Chondrocyte (in vitro differentiated cells): ENCODE data around the gene RASSF10. TPM values are rescaled to one million over a fixed set of nuclear protein-coding genes. Genes with fewer than 3 reads are reported as not detected.

Experiments
- DNase-seq: peaks from one replicate; pipeline ENCODE4 v3.0.0; 2021; ENCODE audit warnings: mixed read lengths, low spot score
- H3K27ac Mint-ChIP-seq: one replicate; pipeline ENCODE4 v1.8.0; 2021; ENCODE audit warnings: mild to moderate bottlenecking, moderate library complexity, mixed read lengths; ENCODE audit not compliant: unreplicated experiment
- H3K27me3 Mint-ChIP-seq: 2 replicates; pipeline ENCODE4 v1.8.0; 2021; ENCODE audit warnings: low read depth, mixed read lengths
- H3K36me3 Mint-ChIP-seq: 2 replicates; pipeline ENCODE4 v1.8.0; 2021; ENCODE audit warnings: low read depth, mixed read lengths
- H3K4me1 Mint-ChIP-seq: 2 replicates; pipeline ENCODE4 v1.8.0; 2021; ENCODE audit warnings: low read depth, mild to moderate bottlenecking, mixed read lengths
- H3K4me3 Mint-ChIP-seq: one replicate; pipeline ENCODE4 v1.8.0; 2021; ENCODE audit warnings: mild to moderate bottlenecking, moderate library complexity, mixed read lengths; ENCODE audit not compliant: unreplicated experiment
- H3K9me3 Mint-ChIP-seq: 2 replicates; pipeline ENCODE4 v1.8.0; 2021; ENCODE audit warnings: low read depth, mixed read lengths
- CTCF ChIP-seq: fragments of 200-600 bp; sonication (generic); IDR thresholded peaks from 2 replicates; pipeline ENCODE4 v1.5.0; 2021; ENCODE audit warnings: antibody characterized with exemption, mild to moderate bottlenecking, moderate library complexity
- total RNA-seq: library from RNA; stranded (reverse); gene quantifications from 3 replicates; pipeline ENCODE4 v1.2.1, GENCODE V29; 2021

The RASSF10 gene
- total RNA-seq, 1 donor from 2014 or later, result not detected

GRCh38 chr11:13012056-13012661 lies 3.0 kb downstream of the RASSF10 start:
- Mint-ChIP-seq H3K27me3 (peaks cover 80% of the 10 kb centered on the region), H3K36me3 (peaks cover 4% of the 10 kb centered on the region), H3K9me3 (no peaks in the 10 kb centered on the region), H3K27ac (no peak overlapping the region), H3K4me1 (peaks cover 13% of the 10 kb centered on the region), H3K4me3 (no peak overlapping the region)
- no peak for TF ChIP-seq CTCF
- no peak for DNase-seq

- Mint-ChIP-seq H3K9me3 (no peaks in the 10 kb centered on the region), H3K4me1 (peaks cover 13% of the 10 kb centered on the region), H3K4me3 (no peak overlapping the region)
Observed at GRCh38 chr11:13013054-13013488, 4.0 kb downstream of the RASSF10 start.

GRCh38 chr11:13015753-13016152 lies 6.6 kb downstream of the RASSF10 start:
- peaks cover 4% of the 10 kb centered on the region for H3K36me3 Mint-ChIP-seq
- H3K4me1 Mint-ChIP-seq, result peaks cover 4% of the 10 kb centered on the region
- DNase-seq, result no peak
- no peak overlapping the region for H3K4me3 Mint-ChIP-seq
- no peak for TF ChIP-seq CTCF
- peaks cover 77% of the 10 kb centered on the region for H3K27me3 Mint-ChIP-seq
- no peak overlapping the region for H3K27ac Mint-ChIP-seq
- H3K9me3 Mint-ChIP-seq, result no peaks in the 10 kb centered on the region

More at GRCh38 chr11:13013054-13013488, 4.0 kb downstream of the RASSF10 start:
- no peak for TF ChIP-seq CTCF
- Mint-ChIP-seq H3K27me3 (peaks cover 76% of the 10 kb centered on the region), H3K27ac (no peak overlapping the region), H3K36me3 (peaks cover 4% of the 10 kb centered on the region)
- DNase-seq, result no peak

GRCh38 chr11:13016415-13016814 lies 7.3 kb downstream of the RASSF10 start:
- no peaks in the 10 kb centered on the region for H3K9me3 Mint-ChIP-seq
- H3K4me3 Mint-ChIP-seq, result no peak overlapping the region
- DNase-seq, result no peak
- H3K36me3 Mint-ChIP-seq, result peaks cover 4% of the 10 kb centered on the region
- TF ChIP-seq CTCF, result no peak
- H3K27ac Mint-ChIP-seq, result no peak overlapping the region
- H3K27me3 Mint-ChIP-seq, result peaks cover 76% of the 10 kb centered on the region
- no peaks in the 10 kb centered on the region for H3K4me1 Mint-ChIP-seq

- H3K27me3 Mint-ChIP-seq, result peaks cover 69% of the 10 kb centered on the region
- TF ChIP-seq CTCF, result no peak
- no peaks in the 10 kb centered on the region for H3K4me1 Mint-ChIP-seq
- peaks cover 5% of the 10 kb centered on the region for H3K9me3 Mint-ChIP-seq
- H3K4me3 Mint-ChIP-seq, result no peak overlapping the region
- H3K36me3 Mint-ChIP-seq, result peaks cover 9% of the 10 kb centered on the region
- no peak for DNase-seq
- no peak overlapping the region for H3K27ac Mint-ChIP-seq
Observed at GRCh38 chr11:13019313-13019712, 10.2 kb downstream of the RASSF10 start.
